Vagina (tissue), 2 donors: ENCODE results near the gene PCDHB12. TPM values are rescaled to one million over a fixed set of nuclear protein-coding genes. Genes with fewer than 3 reads are reported as not detected.
"Not testable (repeated sequence)": the region's sequence is repeated elsewhere in the genome, so short reads cannot be mapped to it uniquely, and the experiment has no call there.

Source experiments
- DNase-seq, 2 donors: peaks; one replicate each; pipeline ENCODE4 v3.0.0-alpha.2; 2017; ENCODE audit errors: extremely low spot score in 2 of 2
- H3K27ac ChIP-seq: fragments of 200-600 bp; sonication (generic); one replicate; pipeline ENCODE4 v1.5.1; 2019
- H3K27me3 ChIP-seq: fragments of 200-600 bp; sonication (generic); one replicate; pipeline ENCODE4 v1.5.1; 2019
- H3K36me3 ChIP-seq, 2 donors: fragments of 200-600 bp; sonication (generic); one replicate each; pipeline ENCODE4 v1.5.1; 2017 to 2019
- H3K4me1 ChIP-seq: fragments of 200-600 bp; sonication (generic); one replicate; pipeline ENCODE4 v1.5.1; 2019
- H3K4me3 ChIP-seq, 2 donors: fragments of 200-600 bp; sonication (generic); 1 replicate in 1 of 2; 2 replicates in 1 of 2; pipeline ENCODE4 v1.5.1; 2016 to 2019
- H3K9me3 ChIP-seq: fragments of 200-600 bp; sonication (generic); one replicate; pipeline ENCODE4 v1.5.1; 2019
- CTCF ChIP-seq, 3 experiments: fragments of 450-650 bp in 2 of 3; fragments of 200-600 bp in 1 of 3; sonication (generic) in 1 of 3; IDR thresholded peaks; one replicate each; pipeline ENCODE4 v1.5.1; 2017 to 2019; ENCODE audit warnings: antibody characterized with exemption in 3 of 3, mild to moderate bottlenecking in 2 of 3, moderate library complexity in 2 of 3
- POLR2A ChIP-seq, 2 donors: fragments of 450-650 bp; IDR thresholded peaks; one replicate each; pipeline ENCODE4 v1.6.1; 2017; ENCODE audit warnings: antibody characterized with exemption in 2 of 2, mild to moderate bottlenecking in 2 of 2, moderate library complexity in 2 of 2
- POLR2AphosphoS5 ChIP-seq, 2 donors: sonication (generic); formaldehyde crosslinking; IDR thresholded peaks; one replicate each; pipeline ENCODE4 v1.9.0; 2017; ENCODE audit warnings: antibody characterized with exemption in 2 of 2, mild to moderate bottlenecking in 2 of 2, low read depth in 1 of 2; ENCODE audit not compliant: insufficient read depth in 1 of 2
- intact Hi-C: fragments of 100-400 bp; cut with DNase I; formaldehyde crosslinking; loops from one replicate; pipeline ENCODE4 v1.15.1; 2023
- total RNA-seq: library from RNA; depleted of rRNA; stranded (reverse); fragments of >200 nt; gene quantifications from one replicate; pipeline ENCODE4 v1.2.3, GENCODE V29; 2016

PCDHB12 gene
- total RNA-seq, 1 donor from 2014 or later = 2.5 TPM

- no peaks in the 10 kb centered on the region for H3K36me3 ChIP-seq
- H3K27me3 ChIP-seq = no peaks in the 10 kb centered on the region
- no peak overlapping the region for H3K4me3 ChIP-seq
- peaks cover 24% of the 10 kb centered on the region for H3K9me3 ChIP-seq
- intact Hi-C loops = no loop called here
- H3K27ac ChIP-seq = no peak overlapping the region
- TF ChIP-seq POLR2A (IDR thresholded peaks at IDR 0.05) (no peak), POLR2AphosphoS5 (IDR thresholded peaks at IDR 0.05; ENCODE audit: insufficient read depth in 1 of 2, low read depth in 1 of 2) (no peak), CTCF (IDR thresholded peaks at IDR 0.05) (no peak)
- no peaks in the 10 kb centered on the region for H3K4me1 ChIP-seq
- DNase-seq = no peak
Observed at GRCh38 chr5:141196363-141196762, 12.2 kb upstream of the PCDHB12 start.

- Histone ChIP-seq H3K4me3 (no peak within 1 kb of the TSS), H3K4me1 (no peaks in the 10 kb centered on the region), H3K36me3 (no peaks in the 10 kb centered on the region), H3K9me3 (peaks cover 28% of the 10 kb centered on the region), H3K27me3 (no peaks in the 10 kb centered on the region), H3K27ac (no peak within 1 kb of the TSS)
- intact Hi-C loops = no loop called here
- no peak for DNase-seq
- TF ChIP-seq POLR2A (IDR thresholded peaks at IDR 0.05) = no peak
- no peak for TF ChIP-seq CTCF (IDR thresholded peaks at IDR 0.05)
- no peak for TF ChIP-seq POLR2AphosphoS5 (IDR thresholded peaks at IDR 0.05; ENCODE audit: insufficient read depth in 1 of 2, low read depth in 1 of 2)
Observed at GRCh38 chr5:141199359-141200235, 8.9 kb upstream of the PCDHB12 start, which contains the start of gene PCDHB11. Gene PCDHB11, plus strand, starts transcription at chr5:141199627. Its CDS starts 148 bp downstream, at chr5:141199775.

- H3K4me1 ChIP-seq, intact Hi-C loops, H3K36me3 ChIP-seq, H3K27me3 ChIP-seq, DNase-seq, H3K4me3 ChIP-seq, H3K27ac ChIP-seq: not testable (repeated sequence)
- peaks cover 24% of the 10 kb centered on the region for H3K9me3 ChIP-seq
Observed at GRCh38 chr5:141201126-141201525, 7.4 kb upstream of the PCDHB12 start.

- DNase-seq, H3K4me3 ChIP-seq, intact Hi-C loops, H3K27ac ChIP-seq, H3K36me3 ChIP-seq, H3K4me1 ChIP-seq, H3K27me3 ChIP-seq: not testable (repeated sequence)
- peaks cover 24% of the 10 kb centered on the region for H3K9me3 ChIP-seq
Observed at GRCh38 chr5:141201646-141202045, 6.9 kb upstream of the PCDHB12 start.

- H3K9me3 ChIP-seq = peaks cover 14% of the 10 kb centered on the region
- not testable (repeated sequence) for H3K36me3 ChIP-seq, H3K4me1 ChIP-seq
Observed at GRCh38 chr5:141210281-141210680, 1.8 kb downstream of the PCDHB12 start.

GRCh38 chr5:141210849-141211248 is 2.3 kb downstream of the PCDHB12 start:
- H3K27me3 ChIP-seq, H3K4me3 ChIP-seq, H3K4me1 ChIP-seq, DNase-seq, H3K36me3 ChIP-seq, H3K27ac ChIP-seq, intact Hi-C loops: not testable (repeated sequence)
- H3K9me3 ChIP-seq = peaks cover 13% of the 10 kb centered on the region

More at GRCh38 chr5:141210281-141210680, 1.8 kb downstream of the PCDHB12 start:
- H3K27ac ChIP-seq, H3K27me3 ChIP-seq, DNase-seq, H3K4me3 ChIP-seq, intact Hi-C loops: not testable (repeated sequence)

GRCh38 chr5:141213656-141214339 is 5.3 kb downstream of the PCDHB12 start, which contains the start of gene PCDHB13:
Gene PCDHB13, plus strand, starts transcription at chr5:141213919. Its CDS starts 205 bp downstream, at chr5:141214124.
- Histone ChIP-seq H3K4me3 (peak within 1 kb of the TSS in 1 of 2 donors; percentile 11), H3K9me3 (peaks cover 22% of the 10 kb centered on the region)
- DNase-seq, H3K27ac ChIP-seq, H3K4me1 ChIP-seq, H3K27me3 ChIP-seq, H3K36me3 ChIP-seq, intact Hi-C loops: not testable (repeated sequence)

GRCh38 chr5:141214583-141214982 is 6.1 kb downstream of the PCDHB12 start:
- intact Hi-C loops = not testable (repeated sequence)

GRCh38 chr5:141215504-141215903 is 7.0 kb downstream of the PCDHB12 start:
- H3K4me3 ChIP-seq, DNase-seq, H3K36me3 ChIP-seq, H3K27me3 ChIP-seq, H3K4me1 ChIP-seq, intact Hi-C loops, H3K27ac ChIP-seq: not testable (repeated sequence)
- H3K9me3 ChIP-seq = peaks cover 31% of the 10 kb centered on the region

More at GRCh38 chr5:141214583-141214982, 6.1 kb downstream of the PCDHB12 start:
- H3K27ac ChIP-seq, H3K4me1 ChIP-seq, H3K36me3 ChIP-seq, H3K4me3 ChIP-seq, H3K27me3 ChIP-seq, DNase-seq: not testable (repeated sequence)
- H3K9me3 ChIP-seq = peaks cover 28% of the 10 kb centered on the region

- H3K36me3 ChIP-seq, H3K27ac ChIP-seq, H3K4me3 ChIP-seq, DNase-seq, H3K27me3 ChIP-seq, H3K4me1 ChIP-seq, intact Hi-C loops: not testable (repeated sequence)
- H3K9me3 ChIP-seq = peaks cover 28% of the 10 kb centered on the region
Observed at GRCh38 chr5:141216035-141216434, 7.5 kb downstream of the PCDHB12 start.
